Fibroblast of pulmonary artery (primary cell): Measurements from ENCODE around the gene RYK.

Source experiments
- DNase-seq: peaks from one replicate; pipeline ENCODE4 v3.0.0-alpha.2; 2010; ENCODE audit warnings: low read depth
- H3K4me3 ChIP-seq: replicated peaks from 2 replicates; pipeline ENCODE4 v1.5.1; 2011; ENCODE audit warnings: low read depth, mild to moderate bottlenecking, control low read depth, low read length, moderate library complexity
- CTCF ChIP-seq: IDR thresholded peaks from 2 replicates; pipeline ENCODE4 v1.5.1; 2011; ENCODE audit warnings: mild to moderate bottlenecking, control low read depth, low read length, inconsistent platforms; ENCODE audit errors: missing control alignments

RYK gene

GRCh38 chr3:134144694-134145093 lies 106.0 kb downstream of the RYK start:
- TF ChIP-seq CTCF: no peak
- H3K4me3 ChIP-seq: no peak overlapping the region
- no peak for DNase-seq

GRCh38 chr3:134143828-134144401 lies 106.7 kb downstream of the RYK start:
- no peak for TF ChIP-seq CTCF
- DNase-seq: no peak

GRCh38 chr3:134136604-134137003 lies 114.1 kb downstream of the RYK start:
- no peak overlapping the region for H3K4me3 ChIP-seq
- no peak for TF ChIP-seq CTCF
- DNase-seq: no peak

More at GRCh38 chr3:134143828-134144401, 106.7 kb downstream of the RYK start:
- no peak overlapping the region for H3K4me3 ChIP-seq

- DNase-seq: no peak
- H3K4me3 ChIP-seq: no peak overlapping the region
- no peak for TF ChIP-seq CTCF
Measured at GRCh38 chr3:134134698-134135415, 115.8 kb downstream of the RYK start.

- TF ChIP-seq CTCF: no peak
- DNase-seq: no peak
- no peak overlapping the region for H3K4me3 ChIP-seq
Measured at GRCh38 chr3:134134240-134134639, 116.4 kb downstream of the RYK start.

GRCh38 chr3:134132961-134133360 lies 117.7 kb downstream of the RYK start:
- no peak for TF ChIP-seq CTCF
- peak; percentile 45 for DNase-seq
- H3K4me3 ChIP-seq: no peak overlapping the region

- peak; percentile 27 for DNase-seq
- peak; percentile 48 for TF ChIP-seq CTCF
- no peak overlapping the region for H3K4me3 ChIP-seq
Measured at GRCh38 chr3:134126153-134126552, 124.5 kb downstream of the RYK start.
